A549 (cell line): ENCODE results near the gene DHX57.

ENCODE experiments used
- CBX2 ChIP-seq: fragments of 200-600 bp; sonication (generic); IDR thresholded peaks from 2 replicates; pipeline ENCODE4 v1.6.1; 2016; ENCODE audit warnings: low read depth, mild to moderate bottlenecking, borderline replicate concordance
- CEBPB ChIP-seq, 2 experiments: fragments of >200 bp in 1 of 2; sonication (Bioruptor Twin) in 1 of 2; formaldehyde crosslinking in 1 of 2; IDR thresholded peaks; 2 replicates each; pipeline ENCODE4 v1.6.1; 2012 to 2016
- CHD4 ChIP-seq: fragments of 200-600 bp; sonication (generic); IDR thresholded peaks from 2 replicates; pipeline ENCODE4 v1.6.1; 2016; ENCODE audit warnings: antibody characterized with exemption, mild to moderate bottlenecking, borderline replicate concordance
- CTCF ChIP-seq: fragments of >200 bp; sonication (Bioruptor Twin); formaldehyde crosslinking; IDR thresholded peaks from 3 replicates; pipeline ENCODE4 v1.5.1; 2016
- FOSL2 ChIP-seq, 2 experiments: fragments of 450-650 bp in 1 of 2; fragments of >200 bp in 1 of 2; sonication (Bioruptor Twin) in 1 of 2; formaldehyde crosslinking; IDR thresholded peaks; 2 replicates each; pipeline versions ENCODE4 v1.5.0 to v1.6.1; 2016 to 2020; ENCODE audit warnings: mild to moderate bottlenecking in 1 of 2, moderate library complexity in 1 of 2
- HOXA7 ChIP-seq: fragments of 250-450 bp; sonication (Bioruptor Pico); IDR thresholded peaks from 2 replicates; pipeline ENCODE4 v1.5.0; 2020; ENCODE audit warnings: mild to moderate bottlenecking, moderate library complexity
- JUNB ChIP-seq: fragments of >200 bp; sonication (Bioruptor Twin); formaldehyde crosslinking; IDR thresholded peaks from 2 replicates; pipeline ENCODE4 v1.6.1; 2016
- KDM1A ChIP-seq: fragments of 200-600 bp; sonication (generic); IDR thresholded peaks from 2 replicates; pipeline ENCODE4 v1.6.1; 2016; ENCODE audit warnings: low read depth, mild to moderate bottlenecking
- MAX ChIP-seq: IDR thresholded peaks from 2 replicates; pipeline ENCODE4 v1.6.1; 2012
- PBX3 ChIP-seq: IDR thresholded peaks from 2 replicates; pipeline ENCODE4 v1.6.1; 2012
- RAD21 ChIP-seq, 2 experiments: fragments of >200 bp in 1 of 2; sonication (Bioruptor Twin) in 1 of 2; formaldehyde crosslinking in 1 of 2; IDR thresholded peaks in 1 of 2; conservative IDR thresholded peaks in 1 of 2; 2 replicates in 1 of 2; 3 replicates in 1 of 2; pipeline ENCODE4 v1.6.1; 2012 to 2018; ENCODE audit warnings: inconsistent platforms in 1 of 2
- REST ChIP-seq: fragments of 200-600 bp; sonication (generic); IDR thresholded peaks from 2 replicates; pipeline ENCODE4 v1.6.1; 2016; ENCODE audit warnings: antibody characterized with exemption, mild to moderate bottlenecking, moderate library complexity
- SREBF2 ChIP-seq: fragments of 450-650 bp; IDR thresholded peaks from 2 replicates; pipeline ENCODE4 v1.6.1; 2014; ENCODE audit warnings: mild to moderate bottlenecking, moderate library complexity
- TP53 ChIP-seq: fragments of 250-450 bp; sonication (Bioruptor Pico); IDR thresholded peaks from 2 replicates; pipeline ENCODE4 v1.5.0; 2021; ENCODE audit warnings: mild to moderate bottlenecking, moderate library complexity

- TF ChIP-seq TP53 (CRISPR knock-in tag) (no peak), RAD21 (conservative IDR thresholded peaks at IDR 0.05 in 1 of 2, IDR thresholded peaks at IDR 0.05 in 1 of 2) (no peak), MAX (no peak), CTCF (no peak), SREBF2 (no peak), HOXA7 (no peak), JUNB (no peak), CHD4 (no peak), KDM1A (no peak), CEBPB (IDR thresholded peaks at IDR 0.05) (no peak), REST (no peak), FOSL2 (IDR thresholded peaks at IDR 0.05) (no peak), FOSL2 (CRISPR knock-in tag; IDR thresholded peaks at IDR 0.05) (no peak), CBX2 (no peak), PBX3 (no peak)
Observed at GRCh38 chr2:38875227-38875575, 533 bp downstream of the DHX57 start.
